Measurements from ENCODE around the gene RAB9B. TPM values are rescaled to one million over a fixed set of nuclear protein-coding genes. Genes with fewer than 3 reads are reported as not detected.

Gene RAB9B, protein sequence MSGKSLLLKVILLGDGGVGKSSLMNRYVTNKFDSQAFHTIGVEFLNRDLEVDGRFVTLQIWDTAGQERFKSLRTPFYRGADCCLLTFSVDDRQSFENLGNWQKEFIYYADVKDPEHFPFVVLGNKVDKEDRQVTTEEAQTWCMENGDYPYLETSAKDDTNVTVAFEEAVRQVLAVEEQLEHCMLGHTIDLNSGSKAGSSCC
- 0.40 and 0.50 TPM in 2 replicates for total RNA-seq

GRCh38 chrX:103831803-103832544, at the start of gene RAB9B:
Gene RAB9B (minus strand): TSS chrX:103832257. CDS start chrX:103825784, 6,473 bp downstream.

GRCh38 chrX:103776546-103776945, 55.5 kb downstream of the RAB9B start, which contains the start of gene PLP1:
Gene PLP1 (plus strand): TSS chrX:103776840. CDS start chrX:103776996, 156 bp downstream.

Small RNA genes within 50 kb of the gene (small RNA-seq; reads per million reads assigned to genes)
- gene RNA5SP511: not detected

Other genes starting within 250 kb of the RAB9B start
- gene TCEAL4, start 246.7 kb downstream of the RAB9B start, total RNA-seq: 36.5 and 36.7 TPM in 2 replicates
- gene TCEAL3, start 224.3 kb downstream of the RAB9B start, total RNA-seq: 9.8 and 10.6 TPM in 2 replicates
- 22.4 and 23.1 TPM in 2 replicates for gene TCEAL1, start 203.3 kb downstream of the RAB9B start, total RNA-seq
- gene MORF4L2, start 145.6 kb downstream of the RAB9B start, total RNA-seq: 941 and 964 TPM in 2 replicates
- not detected in 2 replicates for gene TMEM31, start 121.3 kb downstream of the RAB9B start, total RNA-seq
- gene PLP1, start 55.4 kb downstream of the RAB9B start, total RNA-seq: not detected in 2 replicates
- gene TMSB15B, start 130.4 kb upstream of the RAB9B start, total RNA-seq: 7.4 and 10.1 TPM in 2 replicates
- not detected in 2 replicates for gene H2BW1, start 181.5 kb upstream of the RAB9B start, total RNA-seq
- gene H2BW2, start 207.7 kb upstream of the RAB9B start, total RNA-seq: not detected in 2 replicates
- 6.4 and 7.3 TPM in 2 replicates for gene TMSB15C, start 244.0 kb upstream of the RAB9B start, total RNA-seq

All from thoracic aorta endothelial cell (primary cell).